Measurements from ENCODE around the gene SRRM3. TPM values are rescaled to one million over a fixed set of nuclear protein-coding genes. Genes with fewer than 3 reads are reported as not detected.

SRRM3 gene
- total and polyA plus RNA-seq, 9 of the 15 experiments (the other 6 are each of a cell fraction or from before 2014, with no cell fraction given): 0.04 to 0.91 (median 0.46) TPM; not detected in 2

- BruUV-seq (replicated peaks): no TSS peak
- peaks cover 14% of the 10 kb centered on the region; the same call in 1 of the 2 replicates for H4K20me1 ChIP-seq (replicated peaks; ENCODE audit: control insufficient read depth, insufficient read depth, low read length)
- in situ Hi-C loops (cut with MboI): no loop called here
- ChIA-PET CTCF (ENCODE audit: low intra/inter-chr PET ratio) (no interaction called here), POLR2A (interaction anchor here (0.7 to 1.5 kb wide), 3 partner anchors 9 to 390 kb away, joined by 3 to 5 read pairs (median 3); no protein-coding TSS in a partner anchor)
- H3K4me1 ChIP-seq (replicated peaks in 1 of 2; ENCODE audit: control insufficient read depth in 2 of 2, insufficient read depth in 2 of 2, low read length in 2 of 2): peaks cover 14 to 17% of the 10 kb centered on the region in 2 experiments; a peak in 4 of 5 replicates
- H3K9me1 ChIP-seq (ENCODE audit: control insufficient read depth, insufficient read depth, low read length): no peaks in the 10 kb centered on the region
- 24% methylated on average over 4 of the region's 4 CpGs for WGBS (ENCODE audit: insufficient coverage, low coverage, missing lambda C conversion rate)
- H3K27ac ChIP-seq (ENCODE audit: extremely low read depth, low read depth, low read length): no peak overlapping the region
- ATAC-seq (no peak), FAIRE-seq (no peak), DNase-seq (ENCODE audit: extremely low read depth in 1 of 4, low spot score in 3 of 4) (peak in 1 of 4 experiments; percentile 6)
- intact Hi-C loops (cut with micrococcal nuclease): no loop called here
- H3K79me2 ChIP-seq (ENCODE audit: control insufficient read depth, insufficient read depth, low read length): no peaks in the 10 kb centered on the region
- H3K9me3 ChIP-seq (replicated peaks; ENCODE audit: control insufficient read depth, insufficient read depth, low read depth, low read length): no peaks in the 10 kb centered on the region
- no peak overlapping the region for H3K4me3 ChIP-seq
- H3K36me3 ChIP-seq (ENCODE audit: control insufficient read depth, insufficient read depth, low read length): no peaks in the 10 kb centered on the region
- H3K4me2 ChIP-seq (ENCODE audit: insufficient read depth, low read length): no peak overlapping the region
- H3K9ac ChIP-seq (ENCODE audit: insufficient read depth in 1 of 2, low read depth in 2 of 2, low read length in 2 of 2): peak overlapping the region in 1 of 2 experiments; percentile 87; a peak in 1 of 4 replicates
- H2AFZ ChIP-seq (ENCODE audit: low read depth, low read length): no peak overlapping the region
- H3K27me3 ChIP-seq (ENCODE audit: control insufficient read depth in 2 of 2, insufficient read depth in 2 of 2, low read length in 2 of 2): peaks cover 28 to 72% of the 10 kb centered on the region in 2 experiments
- TF ChIP-seq GTF3C2 (IDR thresholded peaks at IDR 0.05; ENCODE audit: borderline replicate concordance, extremely low read depth, insufficient read length) (no peak), ZNF717 (CRISPR knock-in tag; IDR thresholded peaks at IDR 0.05) (no peak), ZNF277 (CRISPR knock-in tag; IDR thresholded peaks at IDR 0.05; ENCODE audit: borderline replicate concordance) (no peak), RBM25 (IDR thresholded peaks at IDR 0.05; ENCODE audit: low read depth, low read length, severe bottlenecking) (peak; percentile 57), ZNF280B (CRISPR knock-in tag; IDR thresholded peaks at IDR 0.05) (no peak), SAFB2 (IDR thresholded peaks at IDR 0.05; ENCODE audit: borderline replicate concordance, low read depth, low read length, severe bottlenecking) (no peak), GATAD2B (IDR thresholded peaks at IDR 0.05; ENCODE audit: borderline replicate concordance) (no peak), BCOR (IDR thresholded peaks at IDR 0.05) (0 out of 2 replicates have a peak, but pooled peaks have one; percentile 12), PBX2 (CRISPR knock-in tag; IDR thresholded peaks at IDR 0.05; ENCODE audit: low read depth) (no peak), PBX2 (tag; conservative IDR thresholded peaks at IDR 0.05; ENCODE audit: low read depth) (no peak), PKNOX1 (IDR thresholded peaks at IDR 0.05) (no peak)
Measured at GRCh38 chr7:76234282-76234584, 32.5 kb downstream of the SRRM3 start.

Measured in K562 (cell line).